ENCODE data around the gene CEP170B.

GRCh38 chr14:104917116-104917515 lies 52.0 kb downstream of the CEP170B start:
- TF ChIP-seq CTCF (IDR thresholded peaks at IDR 0.05; ENCODE audit: low read depth, low read length, missing input control) (no peak), YY1 (IDR thresholded peaks at IDR 0.05) (no peak), RAD21 (IDR thresholded peaks at IDR 0.05) (no peak), JUND (IDR thresholded peaks at IDR 0.05) (no peak), MAX (IDR thresholded peaks at IDR 0.05) (no peak), SP1 (IDR thresholded peaks at IDR 0.05) (no peak), TAF1 (conservative IDR thresholded peaks at IDR 0.05) (no peak), GABPA (IDR thresholded peaks at IDR 0.05 in 1 of 2, conservative IDR thresholded peaks at IDR 0.05 in 1 of 2) (no peak), EGR1 (IDR thresholded peaks at IDR 0.05; ENCODE audit: low read depth in 2 of 2) (no peak), HNF4G (IDR thresholded peaks at IDR 0.05) (no peak)
